Measurements from ENCODE around the gene ADARB2. TPM values are rescaled to one million over a fixed set of nuclear protein-coding genes. Genes with fewer than 3 reads are reported as not detected.

ADARB2 gene
- polyA plus RNA-seq, 1 of the 3 experiments (the other 2 are of a cell fraction): not detected

DNA sequence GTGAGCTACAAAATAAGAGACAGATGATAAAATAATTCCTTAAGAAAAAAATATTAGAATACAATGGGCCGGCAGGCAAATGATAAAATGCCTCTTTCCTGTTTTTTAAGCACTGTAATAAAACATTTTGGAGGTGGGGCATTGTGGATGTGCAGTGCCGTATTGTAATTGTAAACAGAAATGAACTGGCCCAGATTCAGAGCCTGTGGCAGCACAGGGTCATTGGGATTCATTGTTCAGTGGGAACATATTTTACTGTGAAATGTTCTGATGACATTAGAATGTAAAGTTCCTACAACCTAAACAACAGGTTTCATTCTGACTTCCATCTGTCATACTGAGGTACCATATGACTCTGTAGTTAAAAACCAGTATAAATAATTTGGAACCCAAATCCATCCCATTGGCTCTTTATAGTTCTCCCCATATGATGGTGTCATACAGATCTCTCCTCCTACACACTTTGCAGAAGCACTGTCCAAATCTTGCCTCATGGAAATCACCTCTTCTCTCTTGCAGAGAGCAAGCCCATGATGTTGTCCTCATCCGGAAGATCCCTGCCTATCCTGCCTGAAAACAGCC, 416.5 kb downstream of the ADARB2 start:
- H4K20me1 ChIP-seq (ENCODE audit: insufficient read depth): no peaks in the 10 kb centered on the region
- no peak overlapping the region for H3K27ac ChIP-seq (ENCODE audit: low read depth in 2 of 2, low read length in 1 of 2)
- no peaks in the 10 kb centered on the region for H3K9me2 ChIP-seq
- 27% methylated on average over 3 of the region's 3 CpGs for WGBS (ENCODE audit: low lambda C conversion rate)
- no peaks in the 10 kb centered on the region for H3K9me3 ChIP-seq
- no peak overlapping the region for H3K4me3 ChIP-seq (ENCODE audit: low read depth in 2 of 2, low read length in 1 of 2)
- H3K4me2 ChIP-seq: no peak overlapping the region
- no peaks in the 10 kb centered on the region for H3F3A ChIP-seq (replicated peaks; ENCODE audit: insufficient read depth)
- POLR2A ChIA-PET: no interaction called here
- H3K9ac ChIP-seq: no peak overlapping the region
- H2AFZ ChIP-seq (ENCODE audit: low read depth): no peak overlapping the region
- DNase-seq: no peak
- no peaks in the 10 kb centered on the region for H3K79me2 ChIP-seq (ENCODE audit: insufficient read depth)
- no peaks in the 10 kb centered on the region for H3K36me3 ChIP-seq (replicated peaks in 1 of 2; ENCODE audit: control insufficient read depth in 1 of 2, insufficient read depth in 2 of 2, low read length in 1 of 2)
- TF ChIP-seq SMC3 (IDR thresholded peaks at IDR 0.05; ENCODE audit: low read depth, low read length): no peak
- TF ChIP-seq, protein P1, sequence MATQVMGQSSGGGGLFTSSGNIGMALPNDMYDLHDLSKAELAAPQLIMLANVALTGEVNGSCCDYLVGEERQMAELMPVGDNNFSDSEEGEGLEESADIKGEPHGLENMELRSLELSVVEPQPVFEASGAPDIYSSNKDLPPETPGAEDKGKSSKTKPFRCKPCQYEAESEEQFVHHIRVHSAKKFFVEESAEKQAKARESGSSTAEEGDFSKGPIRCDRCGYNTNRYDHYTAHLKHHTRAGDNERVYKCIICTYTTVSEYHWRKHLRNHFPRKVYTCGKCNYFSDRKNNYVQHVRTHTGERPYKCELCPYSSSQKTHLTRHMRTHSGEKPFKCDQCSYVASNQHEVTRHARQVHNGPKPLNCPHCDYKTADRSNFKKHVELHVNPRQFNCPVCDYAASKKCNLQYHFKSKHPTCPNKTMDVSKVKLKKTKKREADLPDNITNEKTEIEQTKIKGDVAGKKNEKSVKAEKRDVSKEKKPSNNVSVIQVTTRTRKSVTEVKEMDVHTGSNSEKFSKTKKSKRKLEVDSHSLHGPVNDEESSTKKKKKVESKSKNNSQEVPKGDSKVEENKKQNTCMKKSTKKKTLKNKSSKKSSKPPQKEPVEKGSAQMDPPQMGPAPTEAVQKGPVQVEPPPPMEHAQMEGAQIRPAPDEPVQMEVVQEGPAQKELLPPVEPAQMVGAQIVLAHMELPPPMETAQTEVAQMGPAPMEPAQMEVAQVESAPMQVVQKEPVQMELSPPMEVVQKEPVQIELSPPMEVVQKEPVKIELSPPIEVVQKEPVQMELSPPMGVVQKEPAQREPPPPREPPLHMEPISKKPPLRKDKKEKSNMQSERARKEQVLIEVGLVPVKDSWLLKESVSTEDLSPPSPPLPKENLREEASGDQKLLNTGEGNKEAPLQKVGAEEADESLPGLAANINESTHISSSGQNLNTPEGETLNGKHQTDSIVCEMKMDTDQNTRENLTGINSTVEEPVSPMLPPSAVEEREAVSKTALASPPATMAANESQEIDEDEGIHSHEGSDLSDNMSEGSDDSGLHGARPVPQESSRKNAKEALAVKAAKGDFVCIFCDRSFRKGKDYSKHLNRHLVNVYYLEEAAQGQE (IDR thresholded peaks at IDR 0.05; ENCODE audit: low read depth, low read length): no peak
- TF ChIP-seq JUND (IDR thresholded peaks at IDR 0.05): no peak
- TF ChIP-seq RAD21 (IDR thresholded peaks at IDR 0.05; ENCODE audit: low read length): no peak
- TF ChIP-seq MXI1 (IDR thresholded peaks at IDR 0.05; ENCODE audit: low read depth, low read length): no peak
- no peak for TF ChIP-seq TAF1 (IDR thresholded peaks at IDR 0.05; ENCODE audit: borderline replicate concordance, low read depth, low read length)
- TF ChIP-seq, protein P2, sequence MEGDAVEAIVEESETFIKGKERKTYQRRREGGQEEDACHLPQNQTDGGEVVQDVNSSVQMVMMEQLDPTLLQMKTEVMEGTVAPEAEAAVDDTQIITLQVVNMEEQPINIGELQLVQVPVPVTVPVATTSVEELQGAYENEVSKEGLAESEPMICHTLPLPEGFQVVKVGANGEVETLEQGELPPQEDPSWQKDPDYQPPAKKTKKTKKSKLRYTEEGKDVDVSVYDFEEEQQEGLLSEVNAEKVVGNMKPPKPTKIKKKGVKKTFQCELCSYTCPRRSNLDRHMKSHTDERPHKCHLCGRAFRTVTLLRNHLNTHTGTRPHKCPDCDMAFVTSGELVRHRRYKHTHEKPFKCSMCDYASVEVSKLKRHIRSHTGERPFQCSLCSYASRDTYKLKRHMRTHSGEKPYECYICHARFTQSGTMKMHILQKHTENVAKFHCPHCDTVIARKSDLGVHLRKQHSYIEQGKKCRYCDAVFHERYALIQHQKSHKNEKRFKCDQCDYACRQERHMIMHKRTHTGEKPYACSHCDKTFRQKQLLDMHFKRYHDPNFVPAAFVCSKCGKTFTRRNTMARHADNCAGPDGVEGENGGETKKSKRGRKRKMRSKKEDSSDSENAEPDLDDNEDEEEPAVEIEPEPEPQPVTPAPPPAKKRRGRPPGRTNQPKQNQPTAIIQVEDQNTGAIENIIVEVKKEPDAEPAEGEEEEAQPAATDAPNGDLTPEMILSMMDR (IDR thresholded peaks at IDR 0.05): no peak
- TF ChIP-seq EP300 (IDR thresholded peaks at IDR 0.05; ENCODE audit: borderline replicate concordance in 1 of 2, low read depth in 1 of 2, low read length in 1 of 2): no peak
- TF ChIP-seq, protein P3, sequence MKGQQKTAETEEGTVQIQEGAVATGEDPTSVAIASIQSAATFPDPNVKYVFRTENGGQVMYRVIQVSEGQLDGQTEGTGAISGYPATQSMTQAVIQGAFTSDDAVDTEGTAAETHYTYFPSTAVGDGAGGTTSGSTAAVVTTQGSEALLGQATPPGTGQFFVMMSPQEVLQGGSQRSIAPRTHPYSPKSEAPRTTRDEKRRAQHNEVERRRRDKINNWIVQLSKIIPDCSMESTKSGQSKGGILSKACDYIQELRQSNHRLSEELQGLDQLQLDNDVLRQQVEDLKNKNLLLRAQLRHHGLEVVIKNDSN (IDR thresholded peaks at IDR 0.05; ENCODE audit: borderline replicate concordance, low read depth): no peak
- no peak for TF ChIP-seq NRF1 (IDR thresholded peaks at IDR 0.05; ENCODE audit: low read depth, low read length)
- TF ChIP-seq CHD2 (IDR thresholded peaks at IDR 0.05; ENCODE audit: low read length, partially characterized antibody): no peak
- TF ChIP-seq POLR2AphosphoS5 (IDR thresholded peaks at IDR 0.05; ENCODE audit: low read depth, low read length): no peak
- no peak for TF ChIP-seq GATA2 (CRISPR knock-in tag; IDR thresholded peaks at IDR 0.05)
- TF ChIP-seq SIN3A (IDR thresholded peaks at IDR 0.05; ENCODE audit: borderline replicate concordance, low read depth, low read length): no peak
- TF ChIP-seq MEF2A (IDR thresholded peaks at IDR 0.05; ENCODE audit: borderline replicate concordance, low read depth): no peak
- TF ChIP-seq FOXM1 (IDR thresholded peaks at IDR 0.05; ENCODE audit: low read depth): no peak
- TF ChIP-seq, protein P4, sequence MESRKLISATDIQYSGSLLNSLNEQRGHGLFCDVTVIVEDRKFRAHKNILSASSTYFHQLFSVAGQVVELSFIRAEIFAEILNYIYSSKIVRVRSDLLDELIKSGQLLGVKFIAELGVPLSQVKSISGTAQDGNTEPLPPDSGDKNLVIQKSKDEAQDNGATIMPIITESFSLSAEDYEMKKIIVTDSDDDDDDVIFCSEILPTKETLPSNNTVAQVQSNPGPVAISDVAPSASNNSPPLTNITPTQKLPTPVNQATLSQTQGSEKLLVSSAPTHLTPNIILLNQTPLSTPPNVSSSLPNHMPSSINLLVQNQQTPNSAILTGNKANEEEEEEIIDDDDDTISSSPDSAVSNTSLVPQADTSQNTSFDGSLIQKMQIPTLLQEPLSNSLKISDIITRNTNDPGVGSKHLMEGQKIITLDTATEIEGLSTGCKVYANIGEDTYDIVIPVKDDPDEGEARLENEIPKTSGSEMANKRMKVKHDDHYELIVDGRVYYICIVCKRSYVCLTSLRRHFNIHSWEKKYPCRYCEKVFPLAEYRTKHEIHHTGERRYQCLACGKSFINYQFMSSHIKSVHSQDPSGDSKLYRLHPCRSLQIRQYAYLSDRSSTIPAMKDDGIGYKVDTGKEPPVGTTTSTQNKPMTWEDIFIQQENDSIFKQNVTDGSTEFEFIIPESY (IDR thresholded peaks at IDR 0.05; ENCODE audit: borderline replicate concordance, low read depth): no peak
- H3K27me3 ChIP-seq (ENCODE audit: insufficient read depth): no peaks in the 10 kb centered on the region
- peaks cover 0 to 6% of the 10 kb centered on the region in 2 experiments; a peak in 1 of 4 replicates for H3K4me1 ChIP-seq (ENCODE audit: control insufficient read depth in 1 of 2, insufficient read depth in 2 of 2, low read depth in 1 of 2, low read length in 1 of 2)
- CTCF ChIA-PET: no interaction called here
